Right atrium auricular region (tissue), 2 donors: Measurements from ENCODE around the gene SAP25. TPM values are rescaled to one million over a fixed set of nuclear protein-coding genes. Genes with fewer than 3 reads are reported as not detected.

Experiments used
- DNase-seq: peaks from one replicate; pipeline ENCODE4 v3.0.0-alpha.2; 2019; ENCODE audit warnings: low spot score
- H3K27ac ChIP-seq, 2 donors: fragments of 200-600 bp; sonication (generic); 1 replicate in 1 of 2; 2 replicates in 1 of 2; pipeline ENCODE4 v1.5.1; 2016 to 2019
- H3K27me3 ChIP-seq, 2 donors: fragments of 200-600 bp; sonication (generic); one replicate each; pipeline versions ENCODE4 v1.5.1 to v1.6.0; 2017 to 2019
- H3K36me3 ChIP-seq: fragments of 200-600 bp; sonication (generic); one replicate; pipeline ENCODE4 v1.5.1; 2016
- H3K4me1 ChIP-seq, 2 donors: fragments of 200-600 bp; sonication (generic); one replicate each; pipeline versions ENCODE4 v1.5.1 to v1.6.0; 2017 to 2019
- H3K4me3 ChIP-seq, 2 donors: fragments of 200-600 bp; sonication (generic); 1 replicate in 1 of 2; 2 replicates in 1 of 2; pipeline ENCODE4 v1.5.1; 2017 to 2019; ENCODE audit warnings: mild to moderate bottlenecking in 1 of 2, moderate library complexity in 1 of 2
- H3K9me3 ChIP-seq, 2 donors: fragments of 200-600 bp; sonication (generic); one replicate each; pipeline ENCODE4 v1.5.1; 2019
- total RNA-seq, 2 donors: library from RNA; depleted of rRNA; stranded (reverse); fragments of >200 nt; gene quantifications; one replicate each; pipeline ENCODE4 v1.1.0, GENCODE V29; 2016
- TF ChIP-seq, protein P1 (sequence below), 2 donors: fragments of 200-600 bp; sonication (generic); IDR thresholded peaks; one replicate each; pipeline ENCODE4 v1.5.1; 2019; ENCODE audit warnings: antibody characterized with exemption in 2 of 2

SAP25 gene
- total RNA-seq: not detected

GRCh38 chr7:100573691-100574361 is at the start of gene SAP25:
SAP25 (minus strand) TSS chr7:100573900; CDS start chr7:100573742, 158 bp downstream.
- TF ChIP-seq, protein P1, sequence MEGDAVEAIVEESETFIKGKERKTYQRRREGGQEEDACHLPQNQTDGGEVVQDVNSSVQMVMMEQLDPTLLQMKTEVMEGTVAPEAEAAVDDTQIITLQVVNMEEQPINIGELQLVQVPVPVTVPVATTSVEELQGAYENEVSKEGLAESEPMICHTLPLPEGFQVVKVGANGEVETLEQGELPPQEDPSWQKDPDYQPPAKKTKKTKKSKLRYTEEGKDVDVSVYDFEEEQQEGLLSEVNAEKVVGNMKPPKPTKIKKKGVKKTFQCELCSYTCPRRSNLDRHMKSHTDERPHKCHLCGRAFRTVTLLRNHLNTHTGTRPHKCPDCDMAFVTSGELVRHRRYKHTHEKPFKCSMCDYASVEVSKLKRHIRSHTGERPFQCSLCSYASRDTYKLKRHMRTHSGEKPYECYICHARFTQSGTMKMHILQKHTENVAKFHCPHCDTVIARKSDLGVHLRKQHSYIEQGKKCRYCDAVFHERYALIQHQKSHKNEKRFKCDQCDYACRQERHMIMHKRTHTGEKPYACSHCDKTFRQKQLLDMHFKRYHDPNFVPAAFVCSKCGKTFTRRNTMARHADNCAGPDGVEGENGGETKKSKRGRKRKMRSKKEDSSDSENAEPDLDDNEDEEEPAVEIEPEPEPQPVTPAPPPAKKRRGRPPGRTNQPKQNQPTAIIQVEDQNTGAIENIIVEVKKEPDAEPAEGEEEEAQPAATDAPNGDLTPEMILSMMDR (IDR thresholded peaks at IDR 0.05): no peak
- peaks cover 0 to 17% of the 10 kb centered on the region in 2 donors for H3K4me1 ChIP-seq
- no peaks in the 10 kb centered on the region for H3K9me3 ChIP-seq
- no peak for DNase-seq
- H3K27ac ChIP-seq: no peak within 1 kb of the TSS
- no peak within 1 kb of the TSS for H3K4me3 ChIP-seq
- no peaks in the 10 kb centered on the region for H3K27me3 ChIP-seq
- H3K36me3 ChIP-seq: peaks cover 49% of the 10 kb centered on the region

DNA sequence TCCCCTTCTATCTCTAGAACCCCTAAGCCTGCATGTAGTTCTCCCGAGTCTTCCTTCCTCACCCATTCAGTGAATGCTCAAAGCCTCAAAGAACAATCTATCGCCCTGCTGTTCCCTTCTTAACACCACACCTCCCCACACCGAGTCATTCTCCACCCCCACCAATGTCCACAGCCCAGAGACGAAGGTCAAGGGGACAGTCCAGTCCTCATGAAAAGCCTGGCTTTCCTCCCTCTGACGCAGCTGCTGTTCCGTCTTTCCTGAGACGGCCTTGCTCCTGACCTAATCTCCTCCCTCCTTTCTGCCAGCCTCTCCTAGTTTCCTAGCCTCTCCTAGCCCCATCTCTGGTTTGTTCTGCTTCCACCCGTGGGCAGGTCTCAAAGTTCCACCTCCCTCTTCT is 47.9 kb upstream of the SAP25 start:
- Histone ChIP-seq H3K4me1 (peaks cover 0 to 4% of the 10 kb centered on the region in 2 donors), H3K36me3 (no peaks in the 10 kb centered on the region), H3K27me3 (no peaks in the 10 kb centered on the region), H3K4me3 (no peak overlapping the region), H3K9me3 (no peaks in the 10 kb centered on the region), H3K27ac (no peak overlapping the region)
- DNase-seq: no peak
- TF ChIP-seq, protein P1 (IDR thresholded peaks at IDR 0.05): no peak

DNA sequence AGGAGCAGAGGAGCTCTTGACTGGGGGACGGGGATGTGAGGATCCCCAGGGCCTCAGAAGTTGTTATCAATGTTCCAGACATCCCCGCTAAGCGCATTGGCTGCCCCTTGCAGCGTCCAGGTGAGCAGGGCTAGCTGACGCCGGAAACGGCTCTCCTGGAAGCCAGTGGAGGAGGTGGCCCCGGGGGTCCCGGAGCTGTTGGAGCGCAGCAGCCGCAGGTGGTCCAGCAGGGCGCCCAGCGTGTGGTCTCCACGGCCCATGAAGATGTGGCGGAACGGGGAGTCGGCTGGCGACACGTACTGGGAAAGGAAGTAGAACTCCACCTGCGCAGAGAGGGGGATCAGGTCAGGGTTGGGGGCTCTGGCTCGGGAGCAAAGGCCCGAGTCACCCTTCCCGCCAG is 47.1 kb upstream of the SAP25 start:
- DNase-seq: no peak
- H3K27ac ChIP-seq: no peak overlapping the region
- H3K36me3 ChIP-seq: no peaks in the 10 kb centered on the region
- no peaks in the 10 kb centered on the region for H3K9me3 ChIP-seq
- TF ChIP-seq, protein P1 (IDR thresholded peaks at IDR 0.05): no peak
- no peaks in the 10 kb centered on the region for H3K4me1 ChIP-seq
- no peaks in the 10 kb centered on the region for H3K27me3 ChIP-seq
- no peak overlapping the region for H3K4me3 ChIP-seq

- H3K36me3 ChIP-seq: no peaks in the 10 kb centered on the region
These were observed 46.5 kb upstream of the SAP25 start for GRCh38 chr7:100620239-100620638.

DNA sequence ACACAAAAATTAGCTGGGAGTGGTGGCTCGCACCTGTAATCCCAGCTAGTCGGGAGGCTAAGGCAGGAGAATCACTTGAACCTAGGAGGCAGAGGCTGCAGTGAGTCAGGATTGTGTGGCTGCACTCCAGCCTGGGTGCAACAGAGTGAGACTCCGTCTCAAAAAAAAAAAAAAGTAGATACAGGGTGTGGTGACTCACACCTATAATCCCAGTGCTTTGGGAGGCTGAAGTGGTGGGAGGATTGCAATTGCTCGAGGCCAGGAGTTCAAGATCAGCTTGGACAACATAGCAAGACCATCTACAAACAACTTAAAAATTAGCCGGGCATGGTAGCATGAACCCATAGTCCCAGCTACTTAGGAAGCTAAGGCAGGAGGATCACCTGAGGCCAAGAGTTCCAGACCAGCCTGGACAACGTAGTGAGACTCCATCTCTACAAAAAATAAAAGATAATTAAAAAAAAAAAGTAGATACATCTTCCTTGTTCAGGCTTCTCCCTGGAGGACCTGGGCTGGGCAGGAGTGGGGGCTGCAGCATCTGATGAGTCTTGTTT is 40.7 kb upstream of the SAP25 start:
- TF ChIP-seq, protein P1 (IDR thresholded peaks at IDR 0.05): no peak
- Histone ChIP-seq H3K36me3 (no peaks in the 10 kb centered on the region), H3K27ac (no peak overlapping the region), H3K27me3 (no peaks in the 10 kb centered on the region), H3K4me1 (peaks cover 0 to 17% of the 10 kb centered on the region in 2 donors), H3K4me3 (no peak overlapping the region), H3K9me3 (no peaks in the 10 kb centered on the region)
- no peak for DNase-seq

More at GRCh38 chr7:100620239-100620638, 46.5 kb upstream of the SAP25 start:
- TF ChIP-seq, protein P1 (IDR thresholded peaks at IDR 0.05): no peak
- H3K9me3 ChIP-seq: no peaks in the 10 kb centered on the region
- no peaks in the 10 kb centered on the region for H3K27me3 ChIP-seq
- H3K27ac ChIP-seq: no peak overlapping the region
- H3K4me1 ChIP-seq: no peaks in the 10 kb centered on the region
- no peak for DNase-seq
- H3K4me3 ChIP-seq: no peak overlapping the region
